Mononuclear cell (primary cell): ENCODE measurements around the gene RAB37. TPM values are rescaled to one million over a fixed set of nuclear protein-coding genes. Genes with fewer than 3 reads are reported as not detected.

Experiments used
- H3K27me3 ChIP-seq: 2 replicates; pipeline ENCODE4 v1.6.0; 2011; ENCODE audit warnings: low read length, control low read depth; ENCODE audit not compliant: insufficient read depth
- H3K4me1 ChIP-seq: 2 replicates; pipeline ENCODE4 v1.5.1; 2011; ENCODE audit warnings: mild to moderate bottlenecking, low read length, control low read depth; ENCODE audit not compliant: insufficient read depth
- H3K4me3 ChIP-seq: 2 replicates; pipeline ENCODE4 v1.5.1; 2011; ENCODE audit warnings: mild to moderate bottlenecking, low read length, moderate library complexity
- H3K9me3 ChIP-seq: 2 replicates; pipeline ENCODE4 v1.5.1; 2011; ENCODE audit warnings: low read depth, mild to moderate bottlenecking, control low read depth, low read length
- total RNA-seq: library from RNA; depleted of rRNA; stranded (reverse); fragments of >200 nt; gene quantifications from one replicate; pipeline ENCODE4 v1.2.3, GENCODE V29; 2012

The RAB37 gene
- total RNA-seq, 1 donor: 21.8 TPM

DNA sequence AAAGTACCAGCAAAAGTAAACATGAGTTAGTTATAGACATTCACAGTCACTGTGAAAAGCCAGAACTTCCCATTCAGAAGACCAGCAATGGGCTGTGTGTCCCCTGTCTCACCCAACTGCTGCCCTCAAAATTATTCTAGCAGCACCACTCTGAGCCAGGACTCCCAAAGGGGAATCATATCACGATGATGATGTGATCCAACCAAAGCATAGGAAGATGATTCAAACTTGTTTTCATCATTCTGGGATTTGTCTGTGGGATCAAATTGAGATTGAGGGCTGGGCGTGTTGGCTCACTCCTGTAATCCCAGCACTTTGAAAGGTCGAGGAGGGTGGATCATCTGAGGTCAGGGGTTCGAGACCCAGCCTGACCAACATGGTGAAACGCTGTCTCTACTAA lies 45.5 kb downstream of the RAB37 start:
- Histone ChIP-seq H3K4me1 (peaks cover 91% of the 10 kb centered on the region), H3K27me3 (no peaks in the 10 kb centered on the region), H3K4me3 (no peak overlapping the region), H3K9me3 (no peaks in the 10 kb centered on the region)

DNA sequence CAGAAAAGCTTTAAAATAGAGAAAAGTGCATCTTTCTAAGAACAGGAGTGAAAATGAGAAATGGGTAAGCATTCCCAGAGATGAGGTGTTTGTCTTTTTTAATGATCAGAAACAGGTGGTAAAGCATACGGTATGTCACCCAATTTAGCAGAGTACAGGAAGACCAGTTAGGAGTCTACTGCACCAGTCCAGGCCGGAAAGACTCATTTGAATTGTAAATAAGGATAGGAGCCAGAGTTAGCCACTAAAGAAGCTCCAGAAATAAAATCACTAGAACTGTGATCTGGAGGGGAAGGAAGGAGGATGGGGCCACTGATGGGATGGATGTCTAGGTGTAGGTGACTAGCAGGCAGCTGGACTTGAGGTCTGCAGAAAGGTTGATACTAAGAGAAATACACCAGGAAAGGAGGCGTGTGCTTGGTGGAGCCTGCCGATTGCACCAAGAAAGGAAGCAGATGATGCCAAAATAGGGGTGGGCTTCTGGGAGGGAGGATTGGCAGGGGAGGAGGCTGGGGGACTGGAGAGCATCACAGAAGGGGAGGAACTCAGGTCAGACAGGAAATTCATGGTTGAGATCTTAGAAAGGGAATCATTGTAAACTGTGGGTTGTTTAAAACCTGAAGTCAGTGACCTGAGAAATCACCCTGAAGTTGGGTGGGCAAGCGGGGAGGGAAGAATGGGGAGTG lies 47.2 kb downstream of the RAB37 start:
- H3K4me3 ChIP-seq: no peak overlapping the region
- H3K27me3 ChIP-seq: no peaks in the 10 kb centered on the region
- peaks cover 76% of the 10 kb centered on the region for H3K4me1 ChIP-seq
- H3K9me3 ChIP-seq: no peaks in the 10 kb centered on the region

DNA sequence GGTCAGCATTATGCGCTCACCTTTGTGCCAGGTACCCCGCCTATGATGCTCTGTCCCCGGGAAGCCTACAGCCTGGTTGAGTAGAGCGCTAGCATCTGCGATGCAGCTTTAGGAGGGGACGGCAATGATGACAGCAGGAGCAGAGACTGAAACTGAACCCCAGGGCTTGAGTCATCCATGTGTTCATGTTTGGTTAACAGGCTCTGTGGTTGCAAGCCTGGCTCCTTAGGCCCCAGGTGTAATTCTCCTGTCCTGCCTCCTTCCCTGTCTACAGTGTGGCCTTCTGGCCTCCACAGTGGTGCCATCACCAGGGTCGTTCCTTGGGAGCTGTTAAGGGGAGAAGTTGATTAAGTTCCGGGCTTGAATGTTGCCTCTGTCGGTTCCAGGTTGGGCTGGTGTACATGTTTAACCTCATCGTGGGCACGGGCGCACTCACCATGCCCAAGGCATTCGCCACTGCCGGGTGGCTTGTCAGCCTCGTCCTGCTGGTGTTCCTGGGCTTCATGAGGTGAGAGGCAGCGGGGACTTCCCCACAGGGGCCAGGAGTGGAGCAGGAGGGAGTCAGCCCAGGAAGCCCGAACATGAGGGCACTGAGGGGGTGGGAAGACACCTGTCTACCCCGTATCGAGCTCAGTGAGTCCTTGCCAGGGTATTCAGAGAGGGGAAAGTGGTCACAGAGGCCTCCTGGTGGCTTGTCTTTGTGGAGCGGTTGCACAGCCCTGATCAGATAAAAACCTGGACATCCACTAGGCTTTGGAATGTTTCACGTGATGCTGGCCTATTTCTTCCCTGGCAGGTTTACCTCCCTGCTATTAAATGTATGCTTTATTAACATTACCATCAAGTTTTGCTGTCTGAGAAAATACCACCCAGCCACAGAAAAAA lies 48.3 kb downstream of the RAB37 start:
- peaks cover 75% of the 10 kb centered on the region for H3K4me1 ChIP-seq
- H3K27me3 ChIP-seq: no peaks in the 10 kb centered on the region
- no peak overlapping the region for H3K4me3 ChIP-seq
- H3K9me3 ChIP-seq: no peaks in the 10 kb centered on the region

DNA sequence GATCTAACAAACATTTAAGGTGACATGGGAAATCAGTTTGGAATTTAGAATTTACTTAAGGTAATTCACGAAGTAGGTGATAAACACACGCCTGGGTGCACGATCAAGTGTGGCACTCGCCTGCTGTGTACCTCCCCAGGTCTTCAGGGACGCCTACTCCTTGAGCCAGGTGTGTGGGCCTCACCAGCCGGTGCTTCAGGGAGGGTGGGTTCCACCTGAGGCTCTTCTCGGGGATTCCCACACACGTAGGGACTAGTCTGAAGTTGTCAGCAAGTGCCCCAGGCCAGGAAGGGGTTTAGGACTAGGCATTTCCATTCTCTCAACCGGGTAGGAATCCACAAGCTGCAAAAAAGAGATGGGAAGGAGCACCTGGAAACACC lies 48.9 kb downstream of the RAB37 start:
- Histone ChIP-seq H3K4me3 (no peak overlapping the region), H3K9me3 (no peaks in the 10 kb centered on the region), H3K27me3 (no peaks in the 10 kb centered on the region), H3K4me1 (peaks cover 75% of the 10 kb centered on the region)

DNA sequence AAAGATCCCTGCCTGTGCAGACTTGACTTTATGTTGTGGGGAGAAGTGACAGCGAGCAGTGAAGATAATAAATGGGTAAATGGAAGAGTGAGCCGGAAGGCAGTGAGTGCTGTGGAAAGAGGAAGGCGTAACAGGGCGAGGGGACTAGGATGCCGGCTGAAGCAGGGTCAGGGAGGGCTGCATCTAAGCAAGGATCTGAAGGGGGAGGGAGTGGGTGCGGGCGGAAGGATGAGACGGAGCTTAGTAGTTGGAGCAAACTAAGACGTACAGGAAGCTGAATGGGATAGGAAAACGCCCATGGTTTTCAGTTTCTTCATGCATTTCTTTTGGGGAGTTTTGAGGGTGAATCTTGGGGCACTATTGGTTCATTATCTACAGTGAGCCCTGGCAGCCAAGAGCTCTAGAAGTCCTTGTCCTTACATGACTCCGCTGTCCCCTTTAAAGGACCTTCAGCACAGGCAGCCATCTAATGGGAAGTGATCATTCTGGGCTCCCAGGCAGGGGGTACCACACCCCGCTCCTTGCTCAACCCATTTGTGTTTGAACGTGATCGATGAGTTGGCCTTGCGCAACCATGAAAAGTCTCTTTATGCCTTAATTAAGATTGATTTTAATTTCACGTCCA lies 49.5 kb downstream of the RAB37 start:
- Histone ChIP-seq H3K4me3 (no peak overlapping the region), H3K9me3 (no peaks in the 10 kb centered on the region), H3K4me1 (peaks cover 75% of the 10 kb centered on the region), H3K27me3 (no peaks in the 10 kb centered on the region)

DNA sequence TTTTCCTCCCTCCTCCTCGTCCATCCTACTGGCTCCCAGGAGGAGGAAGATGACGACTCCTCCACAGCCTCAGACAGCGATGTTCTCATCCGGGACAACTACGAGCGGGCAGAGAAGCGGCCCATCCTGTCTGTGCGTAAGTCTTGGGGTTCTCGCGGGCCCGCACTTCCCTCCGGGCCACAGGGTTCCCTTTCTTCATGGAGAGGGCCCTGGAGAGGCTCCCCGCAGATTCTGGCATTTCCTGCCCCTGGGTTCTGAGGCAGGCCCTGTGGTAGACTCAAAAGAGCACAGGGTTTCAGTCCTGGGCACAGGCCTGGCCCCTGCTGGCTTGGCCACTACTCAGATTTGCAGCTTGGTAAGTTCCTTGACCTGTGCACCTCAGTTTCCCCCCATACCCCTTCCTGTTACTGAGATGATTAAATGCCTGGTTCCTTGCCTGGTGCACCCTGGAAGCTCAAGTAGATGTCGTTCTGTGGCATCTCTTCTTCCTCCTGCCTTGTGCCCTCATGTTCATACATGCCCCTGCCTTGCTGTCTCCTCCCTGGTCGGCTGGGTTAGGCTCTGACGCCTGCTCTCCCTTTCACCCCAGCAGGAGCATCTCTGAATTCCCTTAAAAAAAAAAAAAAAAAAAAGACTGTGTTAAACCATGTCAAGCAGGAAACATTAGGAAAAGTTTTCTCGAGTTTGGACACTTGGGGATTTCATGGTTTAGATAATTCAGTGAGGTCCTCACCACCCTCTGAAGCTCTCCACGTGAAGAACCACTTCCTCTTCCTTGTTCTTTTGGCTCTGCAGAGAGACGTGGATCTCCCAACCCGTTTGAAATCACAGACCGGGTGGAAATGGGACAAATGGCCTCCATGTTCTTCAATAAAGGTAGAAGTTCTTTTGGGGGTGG lies 53.4 kb downstream of the RAB37 start:
- H3K4me3 ChIP-seq: no peak overlapping the region
- H3K4me1 ChIP-seq: peaks cover 44% of the 10 kb centered on the region
- no peaks in the 10 kb centered on the region for H3K27me3 ChIP-seq
- H3K9me3 ChIP-seq: no peaks in the 10 kb centered on the region

DNA sequence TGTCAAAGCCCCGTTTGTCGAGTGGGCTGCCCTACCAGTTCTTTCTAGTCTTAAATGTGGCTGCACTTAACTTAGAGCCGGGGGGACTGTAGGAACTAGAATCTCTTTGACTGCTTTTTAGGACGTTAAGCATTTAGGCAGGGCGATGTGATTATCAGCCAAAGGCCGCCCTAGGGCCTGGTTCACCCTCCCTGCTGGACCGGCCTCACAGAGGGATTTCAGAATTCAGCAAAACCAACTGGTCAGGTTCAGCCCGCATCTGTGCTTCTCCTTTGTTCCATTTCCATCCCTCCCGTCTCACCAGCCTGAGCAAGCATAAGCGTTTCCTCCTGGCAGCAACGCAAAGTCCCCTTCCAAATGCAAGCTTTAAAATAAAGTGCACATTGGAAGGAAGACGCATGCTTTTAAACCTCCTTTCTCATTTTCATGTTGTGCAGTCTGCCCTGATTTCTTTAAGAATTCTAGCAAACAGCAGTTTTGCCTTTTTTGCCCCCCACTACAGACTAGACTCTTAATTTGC lies 55.6 kb downstream of the RAB37 start:
- Histone ChIP-seq H3K27me3 (no peaks in the 10 kb centered on the region), H3K9me3 (no peaks in the 10 kb centered on the region), H3K4me1 (peaks cover 23% of the 10 kb centered on the region), H3K4me3 (no peak overlapping the region)

DNA sequence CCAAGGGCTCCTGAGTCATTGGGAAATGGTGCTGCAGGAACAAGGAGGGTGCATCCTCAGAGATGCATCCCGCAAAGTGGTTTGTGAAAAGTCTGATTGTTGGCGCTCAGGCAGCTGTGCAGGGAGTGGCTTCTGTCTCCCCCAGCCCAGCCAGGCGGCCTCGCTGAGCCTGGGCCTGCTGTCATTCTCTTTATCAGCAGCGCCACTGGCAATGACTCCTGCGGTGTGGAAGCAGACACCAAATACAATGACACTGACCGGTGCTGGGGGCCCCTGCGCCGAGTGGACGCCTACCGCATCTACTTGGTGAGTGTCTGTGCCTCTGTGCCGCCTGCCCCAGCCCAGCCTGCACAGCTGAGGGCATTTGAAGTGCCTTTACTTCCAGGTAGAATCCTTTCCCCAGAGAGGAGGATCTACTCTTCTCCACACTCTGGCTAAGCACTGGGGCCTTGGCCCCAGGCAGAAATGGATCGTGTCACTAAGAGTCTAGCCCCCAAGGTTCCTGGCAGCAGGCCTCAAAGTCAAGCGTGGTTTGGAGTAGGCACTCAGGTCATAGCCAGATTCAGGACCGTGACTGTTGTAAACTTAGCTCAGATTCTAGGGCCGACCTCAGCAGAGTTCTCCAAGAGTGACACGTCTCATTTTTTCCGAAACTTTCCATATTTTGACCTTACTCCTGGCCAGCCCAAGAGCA lies 58.4 kb downstream of the RAB37 start:
- no peaks in the 10 kb centered on the region for H3K27me3 ChIP-seq
- H3K4me3 ChIP-seq: no peak overlapping the region
- H3K9me3 ChIP-seq: no peaks in the 10 kb centered on the region

DNA sequence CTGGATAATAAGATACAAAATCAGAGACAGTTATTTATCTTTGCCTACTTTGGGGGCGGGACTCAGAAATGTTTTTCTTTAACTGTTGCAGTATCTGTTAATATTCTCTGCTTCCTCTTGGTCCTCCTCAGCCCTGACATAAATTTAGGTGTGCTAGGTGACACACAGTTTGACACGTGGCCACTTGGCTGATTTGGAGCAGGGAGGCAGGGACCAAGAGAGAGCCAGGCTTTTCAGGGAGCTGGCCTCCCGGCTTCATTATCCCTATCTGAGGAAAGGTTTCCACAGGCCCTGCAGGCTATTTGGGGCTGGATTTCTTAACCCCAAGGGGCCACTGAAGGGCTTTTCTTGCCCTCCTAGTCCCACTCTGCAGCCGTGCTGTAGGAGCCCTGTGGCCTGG lies 59.2 kb downstream of the RAB37 start:
- Histone ChIP-seq H3K4me3 (no peak overlapping the region), H3K27me3 (no peaks in the 10 kb centered on the region), H3K9me3 (no peaks in the 10 kb centered on the region), H3K4me1 (peaks cover 4% of the 10 kb centered on the region)

More for the DNA sequence above, 58.4 kb downstream of the RAB37 start:
- H3K4me1 ChIP-seq: peaks cover 12% of the 10 kb centered on the region

DNA sequence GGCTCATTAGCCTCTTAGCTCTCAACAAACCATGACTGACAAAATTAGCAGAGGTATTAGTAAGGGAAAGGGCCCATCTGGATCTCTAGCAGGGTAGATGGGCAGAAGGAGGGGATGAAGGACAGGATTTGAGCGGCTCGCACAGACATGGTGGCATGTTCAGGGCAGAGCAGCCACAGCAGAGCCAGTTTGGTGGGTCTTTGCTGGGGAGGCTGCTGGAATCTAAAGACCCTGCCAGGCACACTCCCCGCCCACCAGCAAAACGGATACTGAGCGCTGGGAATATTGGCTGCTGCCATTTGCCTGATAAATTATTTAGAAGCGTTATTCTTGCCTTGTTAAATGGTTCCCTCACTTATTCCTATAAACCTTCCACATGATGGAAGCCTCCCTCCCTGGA lies 59.8 kb downstream of the RAB37 start:
- Histone ChIP-seq H3K4me3 (no peak overlapping the region), H3K9me3 (no peaks in the 10 kb centered on the region), H3K4me1 (no peaks in the 10 kb centered on the region), H3K27me3 (no peaks in the 10 kb centered on the region)

Other genes starting within 250 kb of the RAB37 start
- 44.3 TPM for gene CD300LB, start 205.8 kb upstream of the RAB37 start, total RNA-seq
- gene CD300C, start 191.1 kb upstream of the RAB37 start, total RNA-seq: 10.9 TPM
- 0.73 TPM for gene CD300H, start 169.7 kb upstream of the RAB37 start, total RNA-seq
- 0.73 TPM for gene CD300LD, start 145.0 kb upstream of the RAB37 start, total RNA-seq
- 64.4 TPM for gene CD300E, start 113.5 kb upstream of the RAB37 start, total RNA-seq
- 20.5 TPM for gene CD300LF, start 24.3 kb upstream of the RAB37 start, total RNA-seq
- gene NHERF1, start 11.4 kb downstream of the RAB37 start, total RNA-seq: 62.9 TPM
- gene NAT9, start 39.1 kb downstream of the RAB37 start, total RNA-seq: 14.9 TPM
- gene GRIN2C, start 122.6 kb downstream of the RAB37 start, total RNA-seq: not detected
- 1.3 TPM for gene FDXR, start 135.7 kb downstream of the RAB37 start, total RNA-seq
- gene FADS6, start 156.4 kb downstream of the RAB37 start, total RNA-seq: not detected
- gene USH1G, start 186.0 kb downstream of the RAB37 start, total RNA-seq: not detected
- not detected for gene OTOP2, start 187.0 kb downstream of the RAB37 start, total RNA-seq
- gene OTOP3, start 198.6 kb downstream of the RAB37 start, total RNA-seq: not detected
- 3.1 TPM for gene HID1, start 235.5 kb downstream of the RAB37 start, total RNA-seq